ENCODE measurements around the gene OR10H1. TPM values are rescaled to one million over a fixed set of nuclear protein-coding genes. Genes with fewer than 3 reads are reported as not detected.

The OR10H1 gene
- total and polyA plus RNA-seq, 9 of the 15 experiments (the other 6 are each of a cell fraction or from before 2014, with no cell fraction given), result not detected

DNA sequence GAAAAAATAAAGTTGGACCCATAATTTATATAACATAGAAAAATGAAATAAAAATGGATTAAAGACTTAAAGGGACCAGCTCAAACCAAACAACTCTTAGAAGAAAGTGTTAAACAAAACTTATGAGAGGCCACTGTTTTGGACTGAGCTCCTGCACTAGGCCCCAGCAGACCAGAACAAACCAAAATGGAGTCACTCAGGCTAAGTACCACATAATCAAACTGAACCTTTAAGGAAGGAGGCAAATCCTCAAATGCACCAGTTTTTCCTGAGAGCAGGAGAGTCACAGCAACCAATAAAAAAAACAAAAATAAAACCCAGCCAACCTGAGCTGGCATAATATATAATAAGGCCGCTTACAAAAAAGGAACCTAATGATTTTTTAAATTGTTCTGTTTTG, 10.3 kb upstream of the OR10H1 start (continued):
- no peak for TF ChIP-seq NFE2L1 (tag; IDR thresholded peaks at IDR 0.05; ENCODE audit: borderline replicate concordance, low read depth)
- 0 out of 4 replicates have a peak, but pooled peaks of 1 of the 2 experiments have one; percentile 39 for TF ChIP-seq MAZ (CRISPR knock-in tag; conservative IDR thresholded peaks at IDR 0.05 in 1 of 2, IDR thresholded peaks at IDR 0.05 in 1 of 2)
- TF ChIP-seq TEAD1 (CRISPR knock-in tag; IDR thresholded peaks at IDR 0.05), result peak in 1 of 2 experiments; percentile 90; a peak in 2 of 4 replicates
- TF ChIP-seq MEF2D (tag; conservative IDR thresholded peaks at IDR 0.05; ENCODE audit: low read depth), result peak; percentile 88
- peak; percentile 24; the same call in 1 of the 2 replicates for TF ChIP-seq ZNF354B (CRISPR knock-in tag; IDR thresholded peaks at IDR 0.05)
- TF ChIP-seq, protein P1, sequence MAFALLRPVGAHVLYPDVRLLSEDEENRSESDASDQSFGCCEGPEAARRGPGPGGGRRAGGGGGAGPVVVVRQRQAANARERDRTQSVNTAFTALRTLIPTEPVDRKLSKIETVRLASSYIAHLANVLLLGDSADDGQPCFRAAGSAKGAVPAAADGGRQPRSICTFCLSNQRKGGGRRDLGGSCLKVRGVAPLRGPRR (CRISPR knock-in tag; IDR thresholded peaks at IDR 0.05), result 0 out of 2 replicates have a peak, but pooled peaks have one; percentile 69
- TF ChIP-seq ZNF274 (IDR thresholded peaks at IDR 0.05; ENCODE audit: borderline replicate concordance, low read depth, low read length), result no peak
- no peak for TF ChIP-seq RBM14 (IDR thresholded peaks at IDR 0.05; ENCODE audit: borderline replicate concordance, insufficient read depth, low read depth, low read length)
- TF ChIP-seq SMAD4 (CRISPR knock-in tag; conservative IDR thresholded peaks at IDR 0.05), result peak; percentile 93
- TF ChIP-seq MECOM (CRISPR knock-in tag; IDR thresholded peaks at IDR 0.05), result peak; percentile 88
- peak; percentile 91 for TF ChIP-seq GTF2A2 (tag; IDR thresholded peaks at IDR 0.05)
- TF ChIP-seq, protein P2, sequence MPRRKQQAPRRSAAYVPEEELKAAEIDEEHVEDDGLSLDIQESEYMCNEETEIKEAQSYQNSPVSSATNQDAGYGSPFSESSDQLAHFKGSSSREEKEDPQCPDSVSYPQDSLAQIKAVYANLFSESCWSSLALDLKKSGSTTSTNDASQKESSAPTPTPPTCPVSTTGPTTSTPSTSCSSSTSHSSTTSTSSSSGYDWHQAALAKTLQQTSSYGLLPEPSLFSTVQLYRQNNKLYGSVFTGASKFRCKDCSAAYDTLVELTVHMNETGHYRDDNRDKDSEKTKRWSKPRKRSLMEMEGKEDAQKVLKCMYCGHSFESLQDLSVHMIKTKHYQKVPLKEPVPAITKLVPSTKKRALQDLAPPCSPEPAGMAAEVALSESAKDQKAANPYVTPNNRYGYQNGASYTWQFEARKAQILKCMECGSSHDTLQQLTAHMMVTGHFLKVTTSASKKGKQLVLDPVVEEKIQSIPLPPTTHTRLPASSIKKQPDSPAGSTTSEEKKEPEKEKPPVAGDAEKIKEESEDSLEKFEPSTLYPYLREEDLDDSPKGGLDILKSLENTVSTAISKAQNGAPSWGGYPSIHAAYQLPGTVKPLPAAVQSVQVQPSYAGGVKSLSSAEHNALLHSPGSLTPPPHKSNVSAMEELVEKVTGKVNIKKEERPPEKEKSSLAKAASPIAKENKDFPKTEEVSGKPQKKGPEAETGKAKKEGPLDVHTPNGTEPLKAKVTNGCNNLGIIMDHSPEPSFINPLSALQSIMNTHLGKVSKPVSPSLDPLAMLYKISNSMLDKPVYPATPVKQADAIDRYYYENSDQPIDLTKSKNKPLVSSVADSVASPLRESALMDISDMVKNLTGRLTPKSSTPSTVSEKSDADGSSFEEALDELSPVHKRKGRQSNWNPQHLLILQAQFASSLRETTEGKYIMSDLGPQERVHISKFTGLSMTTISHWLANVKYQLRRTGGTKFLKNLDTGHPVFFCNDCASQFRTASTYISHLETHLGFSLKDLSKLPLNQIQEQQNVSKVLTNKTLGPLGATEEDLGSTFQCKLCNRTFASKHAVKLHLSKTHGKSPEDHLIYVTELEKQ (CRISPR knock-in tag; IDR thresholded peaks at IDR 0.05), result peak; percentile 81; the same call in 1 of the 2 replicates
- no peak for TF ChIP-seq RAD51 (IDR thresholded peaks at IDR 0.05; ENCODE audit: borderline replicate concordance, low read depth)
- 0 out of 2 replicates have a peak, but pooled peaks have one; percentile 56 for TF ChIP-seq ZKSCAN8 (CRISPR knock-in tag; IDR thresholded peaks at IDR 0.05)
- TF ChIP-seq, protein P3, sequence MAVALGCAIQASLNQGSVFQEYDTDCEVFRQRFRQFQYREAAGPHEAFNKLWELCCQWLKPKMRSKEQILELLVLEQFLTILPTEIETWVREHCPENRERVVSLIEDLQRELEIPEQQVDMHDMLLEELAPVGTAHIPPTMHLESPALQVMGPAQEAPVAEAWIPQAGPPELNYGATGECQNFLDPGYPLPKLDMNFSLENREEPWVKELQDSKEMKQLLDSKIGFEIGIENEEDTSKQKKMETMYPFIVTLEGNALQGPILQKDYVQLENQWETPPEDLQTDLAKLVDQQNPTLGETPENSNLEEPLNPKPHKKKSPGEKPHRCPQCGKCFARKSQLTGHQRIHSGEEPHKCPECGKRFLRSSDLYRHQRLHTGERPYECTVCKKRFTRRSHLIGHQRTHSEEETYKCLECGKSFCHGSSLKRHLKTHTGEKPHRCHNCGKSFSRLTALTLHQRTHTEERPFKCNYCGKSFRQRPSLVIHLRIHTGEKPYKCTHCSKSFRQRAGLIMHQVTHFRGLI (CRISPR knock-in tag; IDR thresholded peaks at IDR 0.05), result peak; percentile 85; the same call in 1 of the 2 replicates
- 0 out of 2 replicates have a peak, but pooled peaks have one; percentile 50 for TF ChIP-seq E2F3 (CRISPR knock-in tag; IDR thresholded peaks at IDR 0.05)
- TF ChIP-seq U2AF1 (optimal IDR thresholded peaks at IDR 0.05; ENCODE audit: low read depth, low read length), result no peak
- no peak for TF ChIP-seq RFX5 (IDR thresholded peaks at IDR 0.05; ENCODE audit: low read depth, low read length)
- TF ChIP-seq NFIC (IDR thresholded peaks at IDR 0.05), result no peak
- TF ChIP-seq, protein P4, sequence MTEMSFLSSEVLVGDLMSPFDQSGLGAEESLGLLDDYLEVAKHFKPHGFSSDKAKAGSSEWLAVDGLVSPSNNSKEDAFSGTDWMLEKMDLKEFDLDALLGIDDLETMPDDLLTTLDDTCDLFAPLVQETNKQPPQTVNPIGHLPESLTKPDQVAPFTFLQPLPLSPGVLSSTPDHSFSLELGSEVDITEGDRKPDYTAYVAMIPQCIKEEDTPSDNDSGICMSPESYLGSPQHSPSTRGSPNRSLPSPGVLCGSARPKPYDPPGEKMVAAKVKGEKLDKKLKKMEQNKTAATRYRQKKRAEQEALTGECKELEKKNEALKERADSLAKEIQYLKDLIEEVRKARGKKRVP (CRISPR knock-in tag; IDR thresholded peaks at IDR 0.05), result 0 out of 2 replicates have a peak, but pooled peaks have one; percentile 53
